Type B pancreatic cell (in vitro differentiated cells): ENCODE measurements around the gene AMPD3. TPM values are rescaled to one million over a fixed set of nuclear protein-coding genes. Genes with fewer than 3 reads are reported as not detected.

Source experiments
- DNase-seq: peaks from one replicate; pipeline ENCODE4 v3.0.0; 2021; ENCODE audit warnings: mixed read lengths; ENCODE audit not compliant: unreplicated experiment; ENCODE audit errors: extremely low spot score
- H3K27ac Mint-ChIP-seq: 2 replicates; pipeline ENCODE4 v1.8.0; 2021; ENCODE audit warnings: mild to moderate bottlenecking, mixed read lengths
- H3K27me3 Mint-ChIP-seq: 2 replicates; pipeline ENCODE4 v1.8.0; 2021; ENCODE audit warnings: mixed read lengths
- H3K36me3 Mint-ChIP-seq: 2 replicates; pipeline ENCODE4 v1.8.0; 2021; ENCODE audit warnings: mixed read lengths
- H3K4me1 Mint-ChIP-seq: one replicate; pipeline ENCODE4 v1.8.0; 2021; ENCODE audit warnings: mixed read lengths; ENCODE audit not compliant: unreplicated experiment
- H3K4me3 Mint-ChIP-seq: 2 replicates; pipeline ENCODE4 v1.8.0; 2021; ENCODE audit warnings: mild to moderate bottlenecking, mixed read lengths
- H3K9me3 Mint-ChIP-seq: 2 replicates; pipeline ENCODE4 v1.8.0; 2021; ENCODE audit warnings: mixed read lengths
- total RNA-seq: library from RNA; stranded (reverse); gene quantifications from 2 replicates; pipeline ENCODE4 v1.2.1, GENCODE V29; 2021; ENCODE audit warnings: low replicate concordance
- TF ChIP-seq, protein P1 (sequence below): fragments of 200-600 bp; sonication (generic); conservative IDR thresholded peaks from 2 replicates; pipeline ENCODE4 v1.5.0; 2021; ENCODE audit warnings: antibody characterized with exemption, mild to moderate bottlenecking

Gene AMPD3
- total RNA-seq, 1 donor from 2014 or later = 7.0 TPM

GRCh38 chr11:10473371-10473770 is 18.3 kb downstream of the AMPD3 start:
- no peak overlapping the region for H3K27ac Mint-ChIP-seq
- peaks cover 5% of the 10 kb centered on the region for H3K4me1 Mint-ChIP-seq
- no peak overlapping the region for H3K4me3 Mint-ChIP-seq
- TF ChIP-seq, protein P1, sequence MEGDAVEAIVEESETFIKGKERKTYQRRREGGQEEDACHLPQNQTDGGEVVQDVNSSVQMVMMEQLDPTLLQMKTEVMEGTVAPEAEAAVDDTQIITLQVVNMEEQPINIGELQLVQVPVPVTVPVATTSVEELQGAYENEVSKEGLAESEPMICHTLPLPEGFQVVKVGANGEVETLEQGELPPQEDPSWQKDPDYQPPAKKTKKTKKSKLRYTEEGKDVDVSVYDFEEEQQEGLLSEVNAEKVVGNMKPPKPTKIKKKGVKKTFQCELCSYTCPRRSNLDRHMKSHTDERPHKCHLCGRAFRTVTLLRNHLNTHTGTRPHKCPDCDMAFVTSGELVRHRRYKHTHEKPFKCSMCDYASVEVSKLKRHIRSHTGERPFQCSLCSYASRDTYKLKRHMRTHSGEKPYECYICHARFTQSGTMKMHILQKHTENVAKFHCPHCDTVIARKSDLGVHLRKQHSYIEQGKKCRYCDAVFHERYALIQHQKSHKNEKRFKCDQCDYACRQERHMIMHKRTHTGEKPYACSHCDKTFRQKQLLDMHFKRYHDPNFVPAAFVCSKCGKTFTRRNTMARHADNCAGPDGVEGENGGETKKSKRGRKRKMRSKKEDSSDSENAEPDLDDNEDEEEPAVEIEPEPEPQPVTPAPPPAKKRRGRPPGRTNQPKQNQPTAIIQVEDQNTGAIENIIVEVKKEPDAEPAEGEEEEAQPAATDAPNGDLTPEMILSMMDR = no peak
- DNase-seq = no peak
- peaks cover 5% of the 10 kb centered on the region for H3K9me3 Mint-ChIP-seq
- no peaks in the 10 kb centered on the region for H3K27me3 Mint-ChIP-seq
- no peaks in the 10 kb centered on the region for H3K36me3 Mint-ChIP-seq

DNA sequence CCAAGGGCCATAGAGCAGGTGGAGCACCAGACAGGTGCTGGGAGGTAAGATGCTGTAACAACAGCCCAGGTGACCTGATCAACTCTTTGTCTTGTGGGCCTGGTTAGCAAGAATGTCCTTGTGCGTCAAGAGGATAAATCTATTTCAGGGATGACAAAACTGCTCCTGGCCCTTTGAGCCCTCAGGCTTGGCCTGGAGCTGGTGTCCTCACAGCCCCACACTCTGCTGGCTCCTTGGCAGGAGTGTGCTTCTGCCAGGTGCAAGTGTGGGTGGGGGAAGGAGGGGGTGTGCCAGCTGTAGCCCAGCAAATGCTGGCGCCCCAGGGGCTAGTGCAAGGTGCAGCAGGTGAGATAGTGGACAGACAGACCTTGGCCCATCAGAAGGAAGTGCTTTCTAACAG is 19.5 kb downstream of the AMPD3 start:
- Mint-ChIP-seq H3K4me3 (no peak overlapping the region), H3K9me3 (no peaks in the 10 kb centered on the region)

DNA sequence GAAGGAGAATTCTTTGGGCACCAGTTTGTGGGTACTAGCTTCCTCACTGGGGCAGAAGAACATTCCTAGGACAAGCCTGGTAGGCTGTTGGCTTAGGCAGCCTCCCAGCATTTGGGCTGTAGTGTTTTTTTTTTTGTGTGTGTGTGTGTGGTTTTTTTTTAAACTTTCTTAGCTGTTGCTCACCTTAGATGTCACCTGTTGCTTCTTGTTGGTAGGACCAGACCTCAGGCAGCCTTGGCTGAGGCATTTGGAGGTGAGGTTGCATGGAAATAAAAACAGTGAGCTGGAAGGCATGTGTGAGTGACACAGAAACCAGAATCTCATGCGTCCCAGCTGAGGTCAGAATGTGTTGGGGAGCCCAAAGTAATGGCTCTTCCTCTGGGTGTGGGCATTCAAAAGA is 21.3 kb downstream of the AMPD3 start:
- no peaks in the 10 kb centered on the region for H3K27me3 Mint-ChIP-seq
- peaks cover 6% of the 10 kb centered on the region for H3K4me1 Mint-ChIP-seq
- no peaks in the 10 kb centered on the region for H3K36me3 Mint-ChIP-seq
- no peak overlapping the region for H3K4me3 Mint-ChIP-seq
- H3K9me3 Mint-ChIP-seq = no peaks in the 10 kb centered on the region
- TF ChIP-seq, protein P1 = no peak
- no peak overlapping the region for H3K27ac Mint-ChIP-seq
- no peak for DNase-seq

More for the DNA sequence above, 19.5 kb downstream of the AMPD3 start:
- no peak overlapping the region for H3K27ac Mint-ChIP-seq
- H3K27me3 Mint-ChIP-seq = no peaks in the 10 kb centered on the region
- peaks cover 6% of the 10 kb centered on the region for H3K4me1 Mint-ChIP-seq
- H3K36me3 Mint-ChIP-seq = no peaks in the 10 kb centered on the region
- TF ChIP-seq, protein P1 = no peak
- DNase-seq = no peak

DNA sequence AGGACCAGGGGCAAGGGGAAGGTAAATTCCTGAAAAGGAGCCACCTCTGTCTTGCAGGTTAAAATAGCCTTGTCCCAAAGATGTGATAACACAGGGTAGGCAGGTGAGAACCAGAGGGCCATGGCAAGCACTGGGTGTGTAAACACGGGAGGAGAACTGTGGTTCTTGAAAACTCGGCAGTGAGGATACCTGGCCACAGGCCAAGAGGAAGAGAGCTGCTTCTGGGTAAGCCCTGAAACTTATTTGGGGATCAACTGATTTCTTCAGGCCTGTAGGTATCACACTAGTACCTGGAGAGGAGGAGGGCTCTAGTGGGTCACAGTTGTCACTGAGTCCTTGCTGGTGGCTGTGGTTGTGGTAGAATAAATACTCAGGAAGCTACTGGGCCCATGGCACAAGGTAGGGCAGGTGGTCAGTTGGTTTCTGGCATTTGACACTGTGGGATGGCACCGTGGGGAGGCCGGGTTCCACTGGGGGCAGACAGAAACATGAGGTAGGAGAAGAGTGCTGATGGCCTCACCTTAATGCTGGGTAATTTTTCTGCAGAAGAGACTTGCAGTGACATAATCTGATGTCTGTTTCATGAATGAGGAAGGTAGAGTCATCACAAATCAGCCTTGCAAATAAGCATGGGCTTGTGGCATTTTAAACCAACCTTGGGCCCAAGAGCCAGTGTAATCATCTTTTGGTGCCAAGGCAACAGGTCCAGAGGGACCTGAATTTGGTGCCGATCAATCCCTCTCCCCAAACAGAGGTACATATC is 22.0 kb downstream of the AMPD3 start:
- Mint-ChIP-seq H3K27ac (no peak overlapping the region), H3K9me3 (no peaks in the 10 kb centered on the region), H3K4me1 (peaks cover 6% of the 10 kb centered on the region), H3K4me3 (no peak overlapping the region), H3K27me3 (no peaks in the 10 kb centered on the region), H3K36me3 (no peaks in the 10 kb centered on the region)
- TF ChIP-seq, protein P1 = no peak
- DNase-seq = no peak

- TF ChIP-seq, protein P1 = no peak
These were observed 22.6 kb downstream of the AMPD3 start for GRCh38 chr11:10477690-10478046.

More at GRCh38 chr11:10477690-10478046, 22.6 kb downstream of the AMPD3 start:
- Mint-ChIP-seq H3K4me1 (peaks cover 6% of the 10 kb centered on the region), H3K4me3 (no peak overlapping the region), H3K27me3 (no peaks in the 10 kb centered on the region), H3K36me3 (no peaks in the 10 kb centered on the region), H3K9me3 (no peaks in the 10 kb centered on the region), H3K27ac (no peak overlapping the region)
- no peak for DNase-seq
